A549 (cell line): ENCODE data around the gene HLA-DPA1. TPM values are rescaled to one million over a fixed set of nuclear protein-coding genes. Genes with fewer than 3 reads are reported as not detected.

Experiments
- ATAC-seq, 2 experiments: fragments of 200-7000 bp in 1 of 2; fragments of >200 bp in 1 of 2; cut with Nextera tagmentation in 1 of 2; cut with Tn5 transposase in 1 of 2; 3 replicates each; pipeline versions ENCODE4 v1.8.0 to v1.9.1; 2018 to 2020; ENCODE audit warnings: mild to moderate bottlenecking in 1 of 2, moderate library complexity in 1 of 2
- CTCF ChIA-PET: fragments of 300-600 bp; sonication (Branson Sonifier 250); formaldehyde crosslinking; extraction: SDS; loops from one replicate; lab custom pipeline; 2021; ENCODE audit warnings: antibody characterized with exemption, inconsistent platforms; lab: Yijun Ruan, JAX
- POLR2A ChIA-PET: fragments of 350-600 bp; formaldehyde crosslinking; extraction: SDS; loops from one replicate; lab custom pipeline; 2021; ENCODE audit warnings: antibody characterized with exemption, inconsistent platforms; lab: Yijun Ruan, JAX
- DNase-seq, 2 experiments: peaks; one replicate each; pipeline versions ENCODE4 v3.0.0 to v3.0.0-alpha.2; 2011 to 2016; ENCODE audit warnings: low read depth in 1 of 2, low spot score in 1 of 2
- FAIRE-seq: peaks from 2 replicates; lab custom pipeline; 2011; peaks lifted over from hg19 to GRCh38; lab: Jason Lieb, UNC
- H3K27ac ChIP-seq, 2 experiments: fragments of >200 bp; sonication (Bioruptor Twin); formaldehyde crosslinking; 3 replicates each; pipeline ENCODE4 v1.5.1; 2016 to 2017
- H3K4me1 ChIP-seq: fragments of >200 bp; sonication (Bioruptor Twin); formaldehyde crosslinking; 3 replicates; pipeline ENCODE4 v1.6.1; 2016
- H3K4me2 ChIP-seq: fragments of >200 bp; sonication (Bioruptor Twin); formaldehyde crosslinking; 3 replicates; pipeline ENCODE4 v1.6.1; 2016
- H3K4me3 ChIP-seq: fragments of >200 bp; sonication (Bioruptor Twin); formaldehyde crosslinking; 3 replicates; pipeline ENCODE4 v1.5.1; 2016
- H3K9me3 ChIP-seq: fragments of >200 bp; sonication (Bioruptor Twin); formaldehyde crosslinking; 3 replicates; pipeline ENCODE4 v1.6.1; 2016
- CBX8 ChIP-seq: fragments of 200-600 bp; sonication (generic); IDR thresholded peaks from 2 replicates; pipeline ENCODE4 v1.6.1; 2016
- CHD2 ChIP-seq: fragments of 150-350 bp; IDR thresholded peaks from 2 replicates; pipeline ENCODE4 v1.6.1; 2014; ENCODE audit warnings: low read length; ENCODE audit not compliant: partially characterized antibody
- CTCF ChIP-seq: fragments of >200 bp; sonication (Bioruptor Twin); formaldehyde crosslinking; IDR thresholded peaks from 3 replicates; pipeline ENCODE4 v1.5.1; 2016
- E2F6 ChIP-seq: IDR thresholded peaks from 2 replicates; pipeline ENCODE4 v1.6.1; 2012; ENCODE audit warnings: low read depth, borderline replicate concordance
- EP300 ChIP-seq, 2 experiments: fragments of >200 bp; sonication (Bioruptor Twin); formaldehyde crosslinking; IDR thresholded peaks; 2 replicates in 1 of 2; 3 replicates in 1 of 2; pipeline ENCODE4 v1.6.1; 2016 to 2017
- ESRRA ChIP-seq: fragments of 150-350 bp; IDR thresholded peaks from 2 replicates; pipeline ENCODE4 v1.6.1; 2014; ENCODE audit warnings: mild to moderate bottlenecking, low read length, borderline replicate concordance
- MAFK ChIP-seq: fragments of 450-650 bp; IDR thresholded peaks from 2 replicates; pipeline ENCODE4 v1.6.1; 2014; ENCODE audit not compliant: partially characterized antibody
- MYC ChIP-seq: IDR thresholded peaks from 2 replicates; pipeline ENCODE4 v1.6.1; 2012; ENCODE audit warnings: mild to moderate bottlenecking, inconsistent platforms, low read length, improper control_type of control experiment, borderline replicate concordance
- NFE2L2 ChIP-seq: fragments of 150-350 bp; conservative IDR thresholded peaks from 2 replicates; pipeline ENCODE4 v1.6.1; 2014; ENCODE audit warnings: low read length
- RARB ChIP-seq: fragments of 250-450 bp; sonication (Bioruptor Pico); IDR thresholded peaks from 2 replicates; pipeline ENCODE4 v1.8.0; 2021; ENCODE audit warnings: mild to moderate bottlenecking, moderate library complexity
- RFX5 ChIP-seq: fragments of 450-650 bp; IDR thresholded peaks from 2 replicates; pipeline ENCODE4 v1.7.1; 2014; ENCODE audit warnings: antibody characterized with exemption, mild to moderate bottlenecking, moderate library complexity
- USF2 ChIP-seq: fragments of 450-650 bp; IDR thresholded peaks from 2 replicates; pipeline ENCODE4 v1.6.1; 2014; ENCODE audit warnings: antibody characterized with exemption
- ZFP36 ChIP-seq: fragments of 450-650 bp; IDR thresholded peaks from 2 replicates; pipeline ENCODE4 v1.6.1; 2014; ENCODE audit warnings: borderline replicate concordance; ENCODE audit not compliant: partially characterized antibody
- WGBS: methylation state at CpG from one replicate; pipeline ENCODE4 v1.1.6; 2017; ENCODE audit errors: missing lambda C conversion rate; 5-methylcytosine and 5-hydroxymethylcytosine counted together
- polyA plus RNA-seq, 4 experiments: library from polyadenylated mRNA; depleted of rRNA in 3 of 4; stranded (reverse); fragments of >200 nt; fragmentation: RNase III in 1 of 4; extraction: RNeasy Plus Mini Kit Qiagen cat#74134 plus additional on column Dnase treatment in 1 of 4; gene quantifications; 2 replicates in 3 of 4; 3 replicates in 1 of 4; pipeline ENCODE4 v1.2.3, GENCODE V29; 2011 to 2017
- TF ChIP-seq, protein P1 (sequence below): fragments of >200 bp; sonication (Bioruptor Twin); formaldehyde crosslinking; IDR thresholded peaks from 3 replicates; pipeline ENCODE4 v1.6.1; 2016
- TF ChIP-seq, protein P2 (sequence below): fragments of 200-600 bp; sonication (generic); IDR thresholded peaks from 2 replicates; pipeline ENCODE4 v1.6.1; 2016; ENCODE audit warnings: antibody characterized with exemption, mild to moderate bottlenecking, moderate library complexity

HLA-DPA1 gene
- polyA plus RNA-seq, 2 of the 4 experiments (the other 2 are of a cell fraction) = 0.09 TPM; not detected in 1

DNA sequence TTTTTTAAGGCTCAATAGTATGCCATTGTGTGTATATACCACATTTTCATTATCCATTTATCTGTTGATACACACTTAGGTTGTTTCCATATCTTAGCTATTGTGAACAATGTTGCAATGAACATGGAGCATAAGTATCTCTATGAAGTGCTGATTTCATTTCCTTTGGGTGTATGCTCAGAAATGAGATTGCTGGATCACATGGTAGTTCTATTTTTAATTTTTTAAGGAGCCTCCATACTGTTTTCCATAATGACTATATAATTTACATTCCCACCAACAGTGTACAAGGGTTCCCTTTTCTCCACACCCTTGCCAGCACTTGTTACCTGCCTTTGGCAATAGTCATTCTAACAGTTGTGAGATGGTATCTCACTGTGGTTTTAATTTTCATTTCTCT is 48.9 kb downstream of the HLA-DPA1 start:
- no peak for FAIRE-seq
- ChIA-PET POLR2A (no interaction called here), CTCF (interaction anchor here (0.9 to 1.5 kb wide), 2 partner anchors 9 to 13 kb away, joined by 3 to 4 read pairs; no protein-coding TSS in a partner anchor)
- ATAC-seq = no peak
- no peak for TF ChIP-seq MYC
- TF ChIP-seq CTCF = no peak
- DNase-seq = no peak
- Histone ChIP-seq H3K4me1 (no peaks in the 10 kb centered on the region), H3K4me2 (no peak overlapping the region), H3K27ac (no peak overlapping the region), H3K9me3 (no peaks in the 10 kb centered on the region), H3K4me3 (no peak overlapping the region)

DNA sequence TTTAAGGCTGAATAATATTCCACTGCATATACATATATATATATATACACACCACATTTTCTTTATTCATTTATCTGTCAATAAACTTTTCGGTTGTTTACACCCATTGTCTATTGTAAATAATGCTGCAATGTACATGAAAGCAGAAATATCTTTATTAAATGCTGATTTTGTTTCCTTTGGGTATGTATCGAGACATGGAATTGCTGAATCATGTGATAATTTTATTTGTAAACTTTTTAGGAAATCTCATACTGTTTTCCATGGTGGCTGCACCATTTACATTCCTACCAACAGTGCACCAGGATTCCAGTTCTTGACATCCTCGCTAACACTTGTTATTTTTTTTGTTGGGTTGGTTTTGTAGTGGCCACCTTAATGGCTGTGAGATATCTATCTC is 49.9 kb downstream of the HLA-DPA1 start:
- FAIRE-seq (no peak), ATAC-seq (no peak), DNase-seq (no peak)
- no peaks in the 10 kb centered on the region for H3K4me1 ChIP-seq
- CTCF ChIA-PET = interaction anchor here (1.3 kb wide), 1 partner anchor 138 kb away, joined by 4 read pairs; no protein-coding TSS in a partner anchor
- H3K27ac ChIP-seq = no peak overlapping the region
- no peaks in the 10 kb centered on the region for H3K9me3 ChIP-seq
- TF ChIP-seq ZFP36 (no peak), MAFK (peak; percentile 15)
- no peak overlapping the region for H3K4me2 ChIP-seq
- H3K4me3 ChIP-seq = no peak overlapping the region
- 8% methylated on average over 3 of the region's 3 CpGs for WGBS
- POLR2A ChIA-PET = no interaction called here

- Histone ChIP-seq H3K4me1 (no peaks in the 10 kb centered on the region), H3K9me3 (no peaks in the 10 kb centered on the region), H3K4me3 (no peak overlapping the region), H3K4me2 (no peak overlapping the region)
- FAIRE-seq = no peak
- WGBS = 63% methylated on average over 11 of the region's 11 CpGs
- ChIA-PET POLR2A (no interaction called here), CTCF (interaction anchor here (0.6 to 1.9 kb wide), 3 partner anchors 126 to 226 kb away, joined by 3 to 8 read pairs (median 4); no protein-coding TSS in a partner anchor)
- no peak for ATAC-seq
- DNase-seq = no peak
- TF ChIP-seq ESRRA = no peak
- TF ChIP-seq CTCF = no peak
- TF ChIP-seq, protein P1, sequence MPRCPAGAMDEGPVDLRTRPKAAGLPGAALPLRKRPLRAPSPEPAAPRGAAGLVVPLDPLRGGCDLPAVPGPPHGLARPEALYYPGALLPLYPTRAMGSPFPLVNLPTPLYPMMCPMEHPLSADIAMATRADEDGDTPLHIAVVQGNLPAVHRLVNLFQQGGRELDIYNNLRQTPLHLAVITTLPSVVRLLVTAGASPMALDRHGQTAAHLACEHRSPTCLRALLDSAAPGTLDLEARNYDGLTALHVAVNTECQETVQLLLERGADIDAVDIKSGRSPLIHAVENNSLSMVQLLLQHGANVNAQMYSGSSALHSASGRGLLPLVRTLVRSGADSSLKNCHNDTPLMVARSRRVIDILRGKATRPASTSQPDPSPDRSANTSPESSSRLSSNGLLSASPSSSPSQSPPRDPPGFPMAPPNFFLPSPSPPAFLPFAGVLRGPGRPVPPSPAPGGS = no peak
- TF ChIP-seq CHD2 = no peak
- no peak for TF ChIP-seq E2F6
- TF ChIP-seq RFX5 = no peak
- TF ChIP-seq EP300 (IDR thresholded peaks at IDR 0.05) = no peak
- TF ChIP-seq USF2 = no peak
- no peak for TF ChIP-seq CBX8
- TF ChIP-seq, protein P2, sequence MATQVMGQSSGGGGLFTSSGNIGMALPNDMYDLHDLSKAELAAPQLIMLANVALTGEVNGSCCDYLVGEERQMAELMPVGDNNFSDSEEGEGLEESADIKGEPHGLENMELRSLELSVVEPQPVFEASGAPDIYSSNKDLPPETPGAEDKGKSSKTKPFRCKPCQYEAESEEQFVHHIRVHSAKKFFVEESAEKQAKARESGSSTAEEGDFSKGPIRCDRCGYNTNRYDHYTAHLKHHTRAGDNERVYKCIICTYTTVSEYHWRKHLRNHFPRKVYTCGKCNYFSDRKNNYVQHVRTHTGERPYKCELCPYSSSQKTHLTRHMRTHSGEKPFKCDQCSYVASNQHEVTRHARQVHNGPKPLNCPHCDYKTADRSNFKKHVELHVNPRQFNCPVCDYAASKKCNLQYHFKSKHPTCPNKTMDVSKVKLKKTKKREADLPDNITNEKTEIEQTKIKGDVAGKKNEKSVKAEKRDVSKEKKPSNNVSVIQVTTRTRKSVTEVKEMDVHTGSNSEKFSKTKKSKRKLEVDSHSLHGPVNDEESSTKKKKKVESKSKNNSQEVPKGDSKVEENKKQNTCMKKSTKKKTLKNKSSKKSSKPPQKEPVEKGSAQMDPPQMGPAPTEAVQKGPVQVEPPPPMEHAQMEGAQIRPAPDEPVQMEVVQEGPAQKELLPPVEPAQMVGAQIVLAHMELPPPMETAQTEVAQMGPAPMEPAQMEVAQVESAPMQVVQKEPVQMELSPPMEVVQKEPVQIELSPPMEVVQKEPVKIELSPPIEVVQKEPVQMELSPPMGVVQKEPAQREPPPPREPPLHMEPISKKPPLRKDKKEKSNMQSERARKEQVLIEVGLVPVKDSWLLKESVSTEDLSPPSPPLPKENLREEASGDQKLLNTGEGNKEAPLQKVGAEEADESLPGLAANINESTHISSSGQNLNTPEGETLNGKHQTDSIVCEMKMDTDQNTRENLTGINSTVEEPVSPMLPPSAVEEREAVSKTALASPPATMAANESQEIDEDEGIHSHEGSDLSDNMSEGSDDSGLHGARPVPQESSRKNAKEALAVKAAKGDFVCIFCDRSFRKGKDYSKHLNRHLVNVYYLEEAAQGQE = no peak
- no peak for TF ChIP-seq NFE2L2
- no peak for TF ChIP-seq RARB (CRISPR knock-in tag)
- TF ChIP-seq, all 56 proteins: peak for 0
- H3K27ac ChIP-seq = no peak overlapping the region
Measured at GRCh38 chr6:33021917-33022316, 51.5 kb downstream of the HLA-DPA1 start.
